ENCODE data around the gene FRMD4B. TPM values are rescaled to one million over a fixed set of nuclear protein-coding genes. Genes with fewer than 3 reads are reported as not detected.

Gene FRMD4B
- total RNA-seq, 1 experiment from 2014 or later = 0.90 TPM

- no TSS peak for BruUV-seq (replicated peaks)
- in situ Hi-C loops (cut with HindIII; ENCODE audit: low pct_unique_long_range_greater_than_20kb, low sequenced_read_pairs) (no loop called here), intact Hi-C loops (cut with micrococcal nuclease; ENCODE audit: unreplicated experiment) (no loop called here)
- no peaks in the 10 kb centered on the region for H3K4me1 ChIP-seq (ENCODE audit: control insufficient read depth, insufficient read depth, low read length)
- no peak overlapping the region for H3K4me3 ChIP-seq (ENCODE audit: low read depth in 2 of 2, low read length in 2 of 2)
- H3K27ac ChIP-seq (ENCODE audit: low read length) = no peak overlapping the region
- DNase-seq (ENCODE audit: low read depth, low spot score) (no peak), ATAC-seq (no peak)
- CTCF ChIA-PET = interaction anchor here (0.6 kb wide), 1 partner anchor 550 kb away, joined by 5 read pairs; no protein-coding TSS in a partner anchor
- POLR2A ChIA-PET = no interaction called here
- H3K9me3 ChIP-seq (ENCODE audit: control insufficient read depth, insufficient read depth, low read depth, low read length) = no peaks in the 10 kb centered on the region
- no peaks in the 10 kb centered on the region for H3K27me3 ChIP-seq (ENCODE audit: control insufficient read depth, insufficient read depth, low read length)
- H3K36me3 ChIP-seq (ENCODE audit: control insufficient read depth, insufficient read depth, low read length) = no peaks in the 10 kb centered on the region
- no peak for TF ChIP-seq REST (IDR thresholded peaks at IDR 0.05; ENCODE audit: insufficient read depth in 1 of 2, low read depth in 2 of 2, low read length in 1 of 2)
- no peak for TF ChIP-seq SIN3A (IDR thresholded peaks at IDR 0.05; ENCODE audit: borderline replicate concordance, insufficient read depth, low read depth, low read length)
- TF ChIP-seq, protein P1, sequence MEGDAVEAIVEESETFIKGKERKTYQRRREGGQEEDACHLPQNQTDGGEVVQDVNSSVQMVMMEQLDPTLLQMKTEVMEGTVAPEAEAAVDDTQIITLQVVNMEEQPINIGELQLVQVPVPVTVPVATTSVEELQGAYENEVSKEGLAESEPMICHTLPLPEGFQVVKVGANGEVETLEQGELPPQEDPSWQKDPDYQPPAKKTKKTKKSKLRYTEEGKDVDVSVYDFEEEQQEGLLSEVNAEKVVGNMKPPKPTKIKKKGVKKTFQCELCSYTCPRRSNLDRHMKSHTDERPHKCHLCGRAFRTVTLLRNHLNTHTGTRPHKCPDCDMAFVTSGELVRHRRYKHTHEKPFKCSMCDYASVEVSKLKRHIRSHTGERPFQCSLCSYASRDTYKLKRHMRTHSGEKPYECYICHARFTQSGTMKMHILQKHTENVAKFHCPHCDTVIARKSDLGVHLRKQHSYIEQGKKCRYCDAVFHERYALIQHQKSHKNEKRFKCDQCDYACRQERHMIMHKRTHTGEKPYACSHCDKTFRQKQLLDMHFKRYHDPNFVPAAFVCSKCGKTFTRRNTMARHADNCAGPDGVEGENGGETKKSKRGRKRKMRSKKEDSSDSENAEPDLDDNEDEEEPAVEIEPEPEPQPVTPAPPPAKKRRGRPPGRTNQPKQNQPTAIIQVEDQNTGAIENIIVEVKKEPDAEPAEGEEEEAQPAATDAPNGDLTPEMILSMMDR (IDR thresholded peaks at IDR 0.05) = no peak
- no peak for TF ChIP-seq POLR2AphosphoS5 (IDR thresholded peaks at IDR 0.05; ENCODE audit: low read depth, low read length)
- no peak for TF ChIP-seq TCF7L2 (IDR thresholded peaks at IDR 0.05; ENCODE audit: low read depth, low read length)
Observed at GRCh38 chr3:69141313-69141712, 244.6 kb downstream of the FRMD4B start.

DNA sequence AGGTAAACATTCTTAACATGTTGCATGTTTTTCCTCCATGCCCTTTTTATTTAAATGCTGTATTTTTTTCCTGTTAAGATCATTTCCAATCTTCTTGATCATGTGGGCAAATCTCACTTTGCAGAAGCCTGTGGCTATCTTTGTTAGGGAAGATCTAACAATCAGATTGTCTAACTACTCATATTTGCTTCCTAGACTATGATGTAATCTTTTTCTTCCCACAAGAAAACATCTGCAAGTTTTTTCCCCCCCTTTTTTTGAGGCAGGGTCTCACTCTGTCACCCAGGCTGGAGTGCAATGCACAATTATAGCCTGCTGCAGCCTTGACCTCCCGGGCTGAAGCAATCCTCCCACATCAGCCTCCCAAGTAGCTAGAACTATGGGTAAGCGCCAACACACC lies 248.5 kb downstream of the FRMD4B start:
- ATAC-seq = no peak
- intact Hi-C loops (cut with micrococcal nuclease; ENCODE audit: unreplicated experiment) (no loop called here), in situ Hi-C loops (cut with HindIII; ENCODE audit: low pct_unique_long_range_greater_than_20kb, low sequenced_read_pairs) (no loop called here)
- Histone ChIP-seq H3K4me1 (ENCODE audit: control insufficient read depth, insufficient read depth, low read length) (no peaks in the 10 kb centered on the region), H3K27ac (ENCODE audit: low read length) (no peak overlapping the region), H3K27me3 (ENCODE audit: control insufficient read depth, insufficient read depth, low read length) (no peaks in the 10 kb centered on the region), H3K9me3 (ENCODE audit: control insufficient read depth, insufficient read depth, low read depth, low read length) (no peaks in the 10 kb centered on the region), H3K4me3 (ENCODE audit: low read depth in 2 of 2, low read length in 2 of 2) (no peak overlapping the region), H3K36me3 (ENCODE audit: control insufficient read depth, insufficient read depth, low read length) (no peaks in the 10 kb centered on the region)
- DNase-seq (ENCODE audit: low read depth, low spot score) = no peak
- BruUV-seq (replicated peaks) = no TSS peak
- TF ChIP-seq TCF7L2 (IDR thresholded peaks at IDR 0.05; ENCODE audit: low read depth, low read length) (no peak), REST (IDR thresholded peaks at IDR 0.05; ENCODE audit: insufficient read depth in 1 of 2, low read depth in 2 of 2, low read length in 1 of 2) (no peak), SIN3A (IDR thresholded peaks at IDR 0.05; ENCODE audit: borderline replicate concordance, insufficient read depth, low read depth, low read length) (no peak), POLR2AphosphoS5 (IDR thresholded peaks at IDR 0.05; ENCODE audit: low read depth, low read length) (no peak)
- TF ChIP-seq, protein P1 (IDR thresholded peaks at IDR 0.05) = no peak
- ChIA-PET CTCF (no interaction called here), POLR2A (no interaction called here)
